HepG2 (cell line): ENCODE measurements around the gene KRTDAP. TPM values are rescaled to one million over a fixed set of nuclear protein-coding genes. Genes with fewer than 3 reads are reported as not detected.

Experiments
- ELF3 ChIP-seq: IDR thresholded peaks from 2 replicates; pipeline ENCODE4 v1.6.1; 2016; ENCODE audit warnings: missing genetic modification reagents, missing compliant biosample characterization
- HDAC1 ChIP-seq: sonication (generic); formaldehyde crosslinking; IDR thresholded peaks from 2 replicates; pipeline ENCODE4 v1.5.1; 2020; ENCODE audit warnings: mild to moderate bottlenecking, missing genetic modification reagents
- ISX ChIP-seq: sonication (generic); formaldehyde crosslinking; conservative IDR thresholded peaks from 2 replicates; pipeline ENCODE4 v1.5.0; 2020; ENCODE audit warnings: missing genetic modification reagents
- KDM1A ChIP-seq: IDR thresholded peaks from 2 replicates; pipeline ENCODE4 v1.6.1; 2016; ENCODE audit warnings: missing compliant biosample characterization
- KLF6 ChIP-seq: IDR thresholded peaks from 2 replicates; pipeline ENCODE4 v1.8.0; 2016; ENCODE audit warnings: missing biosample characterization, missing genetic modification reagents
- KMT2B ChIP-seq: IDR thresholded peaks from 2 replicates; pipeline ENCODE4 v1.6.1; 2016; ENCODE audit warnings: missing genetic modification reagents, missing compliant biosample characterization
- MED1 ChIP-seq: sonication (generic); formaldehyde crosslinking; IDR thresholded peaks from 2 replicates; pipeline ENCODE4 v1.4.0; 2020; ENCODE audit warnings: missing genetic modification reagents
- MEF2D ChIP-seq: sonication (generic); formaldehyde crosslinking; IDR thresholded peaks from 2 replicates; pipeline ENCODE4 v1.5.1; 2020; ENCODE audit warnings: mild to moderate bottlenecking, missing genetic modification reagents
- NFATC3 ChIP-seq: sonication (generic); formaldehyde crosslinking; IDR thresholded peaks from 2 replicates; pipeline ENCODE4 v1.5.1; 2020; ENCODE audit warnings: mild to moderate bottlenecking, missing genetic modification reagents
- RARG ChIP-seq: sonication (generic); formaldehyde crosslinking; IDR thresholded peaks from 2 replicates; pipeline ENCODE4 v1.4.0; 2020; ENCODE audit warnings: low read depth, mild to moderate bottlenecking, missing genetic modification reagents
- SOX13 ChIP-seq, 3 experiments: fragments of 450-650 bp in 1 of 3; sonication (generic) in 1 of 3; formaldehyde crosslinking in 1 of 3; IDR thresholded peaks in 2 of 3; conservative IDR thresholded peaks in 1 of 3; 2 replicates each; pipeline versions ENCODE4 v1.5.0 to v1.6.1; 2016 to 2020; ENCODE audit warnings: antibody characterized with exemption in 1 of 3, mild to moderate bottlenecking in 1 of 3, missing compliant biosample characterization in 1 of 3, missing genetic modification reagents in 1 of 3, moderate library complexity in 1 of 3
- STAT5B ChIP-seq: sonication (generic); formaldehyde crosslinking; IDR thresholded peaks from 2 replicates; pipeline ENCODE4 v1.4.0; 2020; ENCODE audit warnings: missing genetic modification reagents
- TCF7 ChIP-seq: sonication (generic); IDR thresholded peaks from 2 replicates; pipeline ENCODE4 v1.6.1; 2016; ENCODE audit warnings: antibody characterized with exemption, low read depth
- ZFP1 ChIP-seq: IDR thresholded peaks from 2 replicates; pipeline ENCODE4 v1.6.1; 2016
- ZNF263 ChIP-seq: sonication (generic); formaldehyde crosslinking; IDR thresholded peaks from 2 replicates; pipeline ENCODE4 v1.4.0; 2020; ENCODE audit warnings: missing genetic modification reagents
- ZNF546 ChIP-seq: sonication (generic); formaldehyde crosslinking; conservative IDR thresholded peaks from 2 replicates; pipeline ENCODE4 v1.8.1; 2023; ENCODE audit warnings: mild to moderate bottlenecking, missing genetic modification reagents
- ZNF570 ChIP-seq: sonication (generic); formaldehyde crosslinking; IDR thresholded peaks from 2 replicates; pipeline ENCODE4 v1.4.0; 2020; ENCODE audit warnings: mild to moderate bottlenecking, missing genetic modification reagents, borderline replicate concordance
- ZNF75D ChIP-seq: sonication (generic); formaldehyde crosslinking; IDR thresholded peaks from 2 replicates; pipeline ENCODE4 v1.8.1; 2023; ENCODE audit warnings: missing genetic modification reagents, mild to moderate bottlenecking, borderline replicate concordance
- polyA plus RNA-seq, 8 experiments: library from polyadenylated mRNA; depleted of rRNA in 3 of 8; stranded (reverse) in 7 of 8; unstranded in 1 of 8; fragments of >200 nt; fragmentation: Illumina TruSeq in 4 of 8; extraction: Trizol in 4 of 8; gene quantifications; 2 replicates each; pipeline versions ENCODE4 v1.2.1 to v1.2.3, GENCODE V29; 2011 to 2016; ENCODE audit warnings: low read depth in 4 of 8, missing spikeins in 1 of 8, mixed read lengths in 1 of 8; ENCODE audit not compliant: insufficient read depth in 1 of 8
- total RNA-seq, 5 experiments: library from RNA; depleted of rRNA; stranded (reverse); fragments of >200 nt; fragmentation: Illumina TruSeq; extraction: Trizol; gene quantifications; 2 replicates each; pipeline ENCODE4 v1.2.3, GENCODE V29; 2016; ENCODE audit warnings: low read depth in 1 of 5
- TF ChIP-seq, protein P1 (sequence below): sonication (generic); formaldehyde crosslinking; IDR thresholded peaks from 2 replicates; pipeline ENCODE4 v1.5.1; 2020; ENCODE audit warnings: mild to moderate bottlenecking, missing genetic modification reagents
- TF ChIP-seq, protein P2 (sequence below): IDR thresholded peaks from 2 replicates; pipeline ENCODE4 v1.6.1; 2016; ENCODE audit warnings: missing genetic modification reagents, missing compliant biosample characterization
- TF ChIP-seq, protein P3 (sequence below): sonication (generic); formaldehyde crosslinking; IDR thresholded peaks from 2 replicates; pipeline ENCODE4 v1.8.0; 2022; ENCODE audit warnings: low read depth, missing genetic modification reagents
- TF ChIP-seq, protein P4 (sequence below): sonication (generic); formaldehyde crosslinking; IDR thresholded peaks from 2 replicates; pipeline ENCODE4 v1.4.0; 2020; ENCODE audit warnings: missing genetic modification reagents; ENCODE audit errors: not compliant biosample characterization
- TF ChIP-seq, protein P5 (sequence below): sonication (generic); formaldehyde crosslinking; IDR thresholded peaks from 2 replicates; pipeline ENCODE4 v1.5.0; 2020; ENCODE audit warnings: missing genetic modification reagents

Gene KRTDAP
- total and polyA plus RNA-seq, 2 of the 13 experiments (the other 11 are each of a cell fraction or from before 2014, with no cell fraction given): 0.86 to 1.5 TPM

DNA sequence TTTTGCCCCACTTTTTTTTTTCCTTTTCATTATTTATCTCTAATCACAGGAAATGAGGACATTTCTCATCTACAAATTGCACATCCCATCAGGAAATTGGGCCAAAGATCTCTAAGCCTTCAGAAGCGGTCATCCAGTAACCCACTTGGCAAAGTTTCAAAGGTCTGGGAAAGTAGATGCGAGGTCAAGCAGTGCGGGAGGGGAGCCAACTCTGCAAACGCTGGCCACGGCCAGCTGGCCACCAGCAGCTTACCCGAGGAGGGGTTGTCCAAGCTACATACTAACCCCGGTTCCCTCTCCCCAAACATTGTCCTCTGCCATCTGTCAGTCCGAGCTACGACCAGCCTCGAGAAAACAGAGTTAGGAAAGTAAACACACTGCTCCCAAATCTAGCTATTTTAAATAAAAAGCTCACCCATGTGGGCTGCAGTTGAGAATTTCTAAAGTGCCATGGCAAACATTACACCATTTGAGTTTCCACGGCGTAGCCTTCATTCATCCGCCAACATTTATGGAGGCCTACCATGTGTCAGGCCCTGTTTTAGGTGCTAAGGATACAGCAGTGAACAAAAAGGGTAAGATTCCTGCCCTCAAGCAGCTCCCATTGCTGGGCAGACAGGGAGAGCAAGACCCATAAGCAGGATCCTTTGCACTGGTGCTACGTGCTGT is 30.7 kb downstream of the KRTDAP start (continued):
- TF ChIP-seq, protein P1, sequence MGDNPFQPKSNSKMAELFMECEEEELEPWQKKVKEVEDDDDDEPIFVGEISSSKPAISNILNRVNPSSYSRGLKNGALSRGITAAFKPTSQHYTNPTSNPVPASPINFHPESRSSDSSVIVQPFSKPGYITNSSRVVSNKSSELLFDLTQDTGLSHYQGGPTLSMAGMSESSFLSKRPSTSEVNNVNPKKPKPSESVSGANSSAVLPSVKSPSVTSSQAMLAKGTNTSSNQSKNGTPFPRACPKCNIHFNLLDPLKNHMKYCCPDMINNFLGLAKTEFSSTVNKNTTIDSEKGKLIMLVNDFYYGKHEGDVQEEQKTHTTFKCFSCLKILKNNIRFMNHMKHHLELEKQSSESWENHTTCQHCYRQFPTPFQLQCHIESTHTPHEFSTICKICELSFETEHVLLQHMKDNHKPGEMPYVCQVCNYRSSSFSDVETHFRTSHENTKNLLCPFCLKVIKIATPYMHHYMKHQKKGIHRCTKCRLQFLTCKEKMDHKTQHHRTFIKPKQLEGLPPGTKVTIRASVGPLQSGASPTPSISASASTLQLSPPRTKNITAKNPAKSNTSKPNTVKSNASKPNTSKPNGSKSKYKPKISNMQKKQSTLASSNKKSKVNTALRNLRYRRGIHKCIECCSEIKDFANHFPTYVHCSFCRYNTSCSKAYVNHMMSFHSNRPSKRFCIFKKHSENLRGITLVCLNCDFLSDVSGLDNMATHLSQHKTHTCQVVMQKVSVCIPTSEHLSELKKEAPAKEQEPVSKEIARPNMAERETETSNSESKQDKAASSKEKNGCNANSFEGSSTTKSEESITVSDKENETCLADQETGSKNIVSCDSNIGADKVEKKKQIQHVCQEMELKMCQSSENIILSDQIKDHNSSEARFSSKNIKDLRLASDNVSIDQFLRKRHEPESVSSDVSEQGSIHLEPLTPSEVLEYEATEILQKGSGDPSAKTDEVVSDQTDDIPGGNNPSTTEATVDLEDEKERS (CRISPR knock-in tag): peak; percentile 30; the same call in 1 of the 2 replicates
- TF ChIP-seq ELF3 (CRISPR knock-in tag) (peak; percentile 35; the same call in 1 of the 2 replicates), KMT2B (CRISPR knock-in tag) (no peak), ZNF570 (CRISPR knock-in tag) (no peak), SOX13 (IDR thresholded peaks at IDR 0.05) (no peak), SOX13 (CRISPR knock-in tag; conservative IDR thresholded peaks at IDR 0.05 in 1 of 2, IDR thresholded peaks at IDR 0.05 in 1 of 2) (peak in 1 of 2 experiments; percentile 39; a peak in 1 of 4 replicates), ZNF263 (no peak), RARG (CRISPR knock-in tag) (no peak), KLF6 (CRISPR knock-in tag) (no peak), MEF2D (CRISPR knock-in tag) (peak; percentile 58; the same call in 1 of the 2 replicates), ISX (CRISPR knock-in tag) (no peak), TCF7 (peak; percentile 33; the same call in 1 of the 2 replicates), KDM1A (CRISPR knock-in tag) (no peak), ZNF75D (no peak), ZFP1 (no peak), ZNF546 (no peak), MED1 (CRISPR knock-in tag) (peak; percentile 65), HDAC1 (CRISPR knock-in tag) (no peak; the same call in 1 of the 2 replicates), STAT5B (CRISPR knock-in tag) (no peak), NFATC3 (CRISPR knock-in tag) (no peak)
- TF ChIP-seq, protein P2, sequence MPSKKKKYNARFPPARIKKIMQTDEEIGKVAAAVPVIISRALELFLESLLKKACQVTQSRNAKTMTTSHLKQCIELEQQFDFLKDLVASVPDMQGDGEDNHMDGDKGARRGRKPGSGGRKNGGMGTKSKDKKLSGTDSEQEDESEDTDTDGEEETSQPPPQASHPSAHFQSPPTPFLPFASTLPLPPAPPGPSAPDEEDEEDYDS (CRISPR knock-in tag): no peak
- TF ChIP-seq, protein P3, sequence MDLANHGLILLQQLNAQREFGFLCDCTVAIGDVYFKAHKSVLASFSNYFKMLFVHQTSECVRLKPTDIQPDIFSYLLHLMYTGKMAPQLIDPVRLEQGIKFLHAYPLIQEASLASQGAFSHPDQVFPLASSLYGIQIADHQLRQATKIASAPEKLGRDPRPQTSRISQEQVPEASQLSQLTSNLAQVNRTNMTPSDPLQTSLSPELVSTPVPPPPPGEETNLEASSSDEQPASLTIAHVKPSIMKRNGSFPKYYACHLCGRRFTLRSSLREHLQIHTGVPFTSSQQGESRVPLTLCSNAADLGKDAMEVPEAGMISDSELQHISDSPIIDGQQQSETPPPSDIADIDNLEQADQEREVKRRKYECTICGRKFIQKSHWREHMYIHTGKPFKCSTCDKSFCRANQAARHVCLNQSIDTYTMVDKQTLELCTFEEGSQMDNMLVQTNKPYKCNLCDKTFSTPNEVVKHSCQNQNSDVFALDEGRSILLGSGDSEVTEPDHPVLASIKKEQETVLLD (CRISPR knock-in tag): no peak
- TF ChIP-seq, protein P4, sequence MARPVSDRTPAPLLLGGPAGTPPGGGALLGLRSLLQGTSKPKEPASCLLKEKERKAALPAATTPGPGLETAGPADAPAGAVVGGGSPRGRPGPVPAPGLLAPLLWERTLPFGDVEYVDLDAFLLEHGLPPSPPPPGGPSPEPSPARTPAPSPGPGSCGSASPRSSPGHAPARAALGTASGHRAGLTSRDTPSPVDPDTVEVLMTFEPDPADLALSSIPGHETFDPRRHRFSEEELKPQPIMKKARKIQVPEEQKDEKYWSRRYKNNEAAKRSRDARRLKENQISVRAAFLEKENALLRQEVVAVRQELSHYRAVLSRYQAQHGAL (CRISPR knock-in tag): no peak
- TF ChIP-seq, protein P5, sequence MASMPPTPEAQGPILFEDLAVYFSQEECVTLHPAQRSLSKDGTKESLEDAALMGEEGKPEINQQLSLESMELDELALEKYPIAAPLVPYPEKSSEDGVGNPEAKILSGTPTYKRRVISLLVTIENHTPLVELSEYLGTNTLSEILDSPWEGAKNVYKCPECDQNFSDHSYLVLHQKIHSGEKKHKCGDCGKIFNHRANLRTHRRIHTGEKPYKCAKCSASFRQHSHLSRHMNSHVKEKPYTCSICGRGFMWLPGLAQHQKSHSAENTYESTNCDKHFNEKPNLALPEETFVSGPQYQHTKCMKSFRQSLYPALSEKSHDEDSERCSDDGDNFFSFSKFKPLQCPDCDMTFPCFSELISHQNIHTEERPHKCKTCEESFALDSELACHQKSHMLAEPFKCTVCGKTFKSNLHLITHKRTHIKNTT: no peak
